DND-41 (cell line): ENCODE data around the gene UNK.

Experiments used
- CTCF ChIP-seq: IDR thresholded peaks from 2 replicates; pipeline ENCODE4 v1.5.1; 2012; ENCODE audit warnings: borderline replicate concordance, low read length, moderate library complexity, mild to moderate bottlenecking; ENCODE audit not compliant: poor library complexity, severe bottlenecking; ENCODE audit errors: extremely low read depth
- EZH2 ChIP-seq: IDR thresholded peaks from 3 replicates; pipeline ENCODE4 v1.6.1; 2012; ENCODE audit warnings: borderline replicate concordance, low read depth, mild to moderate bottlenecking, moderate library complexity, low read length, inconsistent platforms; ENCODE audit not compliant: severe bottlenecking

- TF ChIP-seq CTCF (no peak), EZH2 (no peak)
Measured at GRCh38 chr17:75861927-75862317, 77.3 kb downstream of the UNK start.
